ENCODE results near the gene FIZ1.

GRCh38 chr19:55616395-55616875 lies 17.1 kb upstream of the FIZ1 start:
- TF ChIP-seq POLR2A (IDR thresholded peaks at IDR 0.05), result no peak
- TF ChIP-seq CTCF (IDR thresholded peaks at IDR 0.05), result no peak
